ENCODE data around the gene PRKAR2B.

The PRKAR2B gene

DNA sequence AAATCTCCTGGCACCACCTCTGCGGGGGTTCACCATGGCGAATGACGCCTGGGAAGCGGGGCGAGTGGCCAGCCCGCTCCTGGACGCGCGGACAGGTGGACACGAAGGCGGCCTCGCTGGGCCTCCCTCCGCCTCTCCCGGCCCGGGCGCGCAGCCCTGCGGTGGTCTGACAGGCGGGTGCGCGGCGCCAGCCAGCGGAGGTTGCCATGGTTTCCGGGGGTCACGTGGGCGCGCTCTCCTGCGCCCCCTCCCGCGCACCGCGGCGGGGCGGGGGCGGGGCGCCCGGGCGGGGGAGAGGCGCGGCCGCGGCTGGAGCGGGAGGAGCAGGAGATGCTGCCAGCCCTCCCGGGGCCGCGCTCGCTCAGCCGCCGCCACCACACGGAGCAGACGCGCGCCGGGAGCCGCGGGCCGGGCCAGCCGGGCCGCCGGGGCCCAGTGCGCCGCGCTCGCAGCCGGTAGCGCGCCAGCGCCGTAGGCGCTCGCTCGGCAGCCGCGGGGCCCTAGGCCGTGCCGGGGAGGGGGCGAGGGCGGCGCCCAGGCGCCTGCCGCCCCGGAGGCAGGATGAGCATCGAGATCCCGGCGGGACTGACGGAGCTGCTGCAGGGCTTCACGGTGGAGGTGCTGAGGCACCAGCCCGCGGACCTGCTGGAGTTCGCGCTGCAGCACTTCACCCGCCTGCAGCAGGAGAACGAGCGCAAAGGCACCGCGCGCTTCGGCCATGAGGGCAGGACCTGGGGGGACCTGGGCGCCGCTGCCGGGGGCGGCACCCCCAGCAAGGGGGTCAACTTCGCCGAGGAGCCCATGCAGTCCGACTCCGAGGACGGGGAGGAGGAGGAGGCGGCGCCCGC lies at the start of gene PRKAR2B:
Gene PRKAR2B, plus strand, starts transcription at position 359 of the 848 bp plus-strand sequence. Its CDS starts 203 bp downstream, at position 562.
- DNase-seq (ENCODE audit: low spot score): peak; percentile 86

DNA sequence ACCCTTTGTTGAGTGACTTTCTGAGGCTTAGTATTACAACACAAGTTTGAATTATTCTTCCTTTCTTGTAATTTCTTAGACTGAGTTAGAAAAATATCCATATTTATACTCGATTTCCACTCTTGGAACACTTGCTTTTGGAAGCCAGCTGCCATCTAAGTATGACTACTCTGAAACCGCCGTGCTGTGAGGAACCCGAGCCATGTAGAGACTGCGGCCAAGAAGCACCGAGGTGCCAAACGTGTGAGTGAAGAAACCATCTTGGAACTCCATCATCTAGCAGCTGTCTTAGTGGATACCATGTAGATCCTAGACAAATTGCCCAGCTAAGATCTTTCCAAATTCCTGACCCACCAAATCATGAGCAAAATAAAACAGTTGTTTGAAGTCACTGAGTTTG lies 49.7 kb upstream of the PRKAR2B start:
- no peak for DNase-seq (ENCODE audit: low spot score)

DNA sequence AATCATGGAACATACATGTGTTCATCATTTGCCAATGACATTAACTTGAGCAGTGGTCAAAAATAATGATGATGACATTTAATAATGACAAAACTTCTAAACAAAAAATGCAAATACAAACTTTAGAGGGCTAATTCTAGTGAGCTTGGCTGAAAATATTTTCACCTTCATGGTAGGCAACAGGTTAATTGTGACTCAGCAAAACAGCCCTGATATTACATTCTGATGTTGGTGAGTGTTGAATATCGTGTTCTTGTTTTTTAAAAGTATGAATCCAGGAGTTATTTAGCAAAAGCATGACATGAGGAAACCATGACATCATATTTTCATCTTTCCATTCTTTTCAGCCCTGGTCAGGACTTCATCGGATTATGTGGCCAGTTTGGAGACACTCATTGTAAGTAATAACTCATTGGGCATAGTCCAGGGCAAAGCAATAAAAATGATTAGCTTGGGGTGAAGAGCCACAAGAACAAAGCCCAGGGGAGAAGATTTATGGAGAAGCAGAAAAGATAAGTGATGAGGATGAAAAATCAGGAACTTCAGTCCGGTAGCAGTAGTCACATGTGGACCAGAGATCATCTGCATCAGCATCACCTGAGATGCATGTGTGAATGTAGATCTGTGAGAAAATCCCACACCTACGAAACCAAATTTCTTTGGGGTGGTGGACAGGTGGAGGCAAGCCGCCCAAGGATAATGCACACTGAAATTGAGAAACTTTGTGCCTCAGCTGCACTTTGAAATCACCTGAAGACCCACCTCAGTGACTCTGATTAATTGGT lies 46.8 kb upstream of the PRKAR2B start:
- no peak for DNase-seq (ENCODE audit: low spot score)

DNA sequence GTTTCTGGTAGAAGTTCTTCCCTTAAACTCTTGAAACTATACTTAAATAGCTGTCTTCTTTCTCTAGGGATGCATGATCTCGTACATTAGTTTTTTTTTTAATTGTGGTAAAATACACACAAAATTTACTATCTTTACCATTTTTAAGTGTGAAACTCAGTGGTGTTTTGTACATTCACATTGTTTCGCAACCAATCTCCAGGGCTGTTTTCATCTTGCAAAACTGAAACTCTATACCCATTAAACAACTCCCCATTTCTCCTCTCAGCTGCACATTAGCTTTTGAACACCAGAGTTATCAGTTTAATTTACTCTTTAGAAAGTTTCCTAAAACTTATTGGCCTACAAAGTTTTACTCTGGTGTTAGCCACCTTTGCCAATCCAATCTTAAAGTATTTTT lies 45.5 kb upstream of the PRKAR2B start:
- DNase-seq (ENCODE audit: low spot score): no peak

DNA sequence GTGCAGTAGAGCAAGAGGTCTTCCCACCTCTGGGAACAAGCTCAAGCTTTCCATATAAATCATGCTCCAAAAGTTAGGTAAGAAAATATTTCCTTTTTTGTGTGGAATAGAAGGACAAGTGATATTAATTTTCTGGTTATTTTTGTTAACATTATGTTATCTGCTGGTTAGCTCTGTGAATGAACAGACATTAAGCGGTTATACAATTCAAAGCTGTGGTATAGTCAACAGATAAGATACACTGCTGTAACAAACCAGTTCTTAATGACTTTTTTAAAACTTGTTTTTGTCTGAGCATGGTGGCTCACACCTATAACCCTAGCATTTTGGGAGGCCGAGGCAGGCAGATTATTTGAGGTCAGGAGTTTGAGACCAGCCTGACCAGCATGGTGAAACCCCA lies 43.0 kb upstream of the PRKAR2B start:
- DNase-seq (ENCODE audit: low spot score): no peak

DNA sequence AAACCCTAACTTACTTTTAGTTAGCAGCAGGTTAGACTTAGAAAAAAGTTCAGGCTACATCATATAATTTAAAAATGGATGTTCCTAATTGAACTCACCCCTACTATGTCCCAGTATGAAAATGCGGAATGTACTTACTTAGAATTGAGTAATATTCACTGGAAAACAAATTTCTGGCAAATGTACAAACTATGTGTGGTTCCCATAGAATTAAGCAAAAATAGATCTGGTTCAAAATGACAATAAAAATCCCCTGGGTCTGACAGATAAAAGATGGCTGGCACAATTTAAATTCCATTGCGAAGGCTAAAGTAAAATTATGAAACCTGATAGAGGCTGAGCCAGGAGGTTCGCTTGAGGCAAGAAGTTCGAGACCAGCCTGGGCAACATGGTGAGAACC lies 42.4 kb upstream of the PRKAR2B start:
- no peak for DNase-seq (ENCODE audit: low spot score)

DNA sequence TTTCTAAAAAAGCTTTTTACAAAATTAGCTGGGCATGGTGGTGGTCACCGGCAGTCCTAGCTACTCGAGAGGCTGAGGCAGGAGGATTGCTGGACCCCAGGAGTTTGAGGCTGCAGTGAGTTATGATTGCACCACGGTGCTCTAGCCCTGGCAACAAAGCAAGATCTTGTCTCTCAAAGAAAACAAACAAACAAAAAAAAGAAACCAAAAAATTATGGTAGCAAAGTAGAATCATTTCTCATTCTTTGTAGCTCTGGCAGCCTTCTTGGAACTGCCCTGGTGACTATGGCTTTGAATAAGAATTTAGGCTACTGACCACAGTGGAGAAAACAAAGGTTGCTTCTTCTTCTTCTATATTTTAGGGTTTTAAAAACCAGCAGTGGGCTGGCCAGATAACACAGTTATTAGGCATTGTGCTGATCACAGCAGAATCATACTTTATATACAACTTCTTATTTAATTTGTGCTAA lies 41.9 kb upstream of the PRKAR2B start:
- no peak for DNase-seq (ENCODE audit: low spot score)

DNA sequence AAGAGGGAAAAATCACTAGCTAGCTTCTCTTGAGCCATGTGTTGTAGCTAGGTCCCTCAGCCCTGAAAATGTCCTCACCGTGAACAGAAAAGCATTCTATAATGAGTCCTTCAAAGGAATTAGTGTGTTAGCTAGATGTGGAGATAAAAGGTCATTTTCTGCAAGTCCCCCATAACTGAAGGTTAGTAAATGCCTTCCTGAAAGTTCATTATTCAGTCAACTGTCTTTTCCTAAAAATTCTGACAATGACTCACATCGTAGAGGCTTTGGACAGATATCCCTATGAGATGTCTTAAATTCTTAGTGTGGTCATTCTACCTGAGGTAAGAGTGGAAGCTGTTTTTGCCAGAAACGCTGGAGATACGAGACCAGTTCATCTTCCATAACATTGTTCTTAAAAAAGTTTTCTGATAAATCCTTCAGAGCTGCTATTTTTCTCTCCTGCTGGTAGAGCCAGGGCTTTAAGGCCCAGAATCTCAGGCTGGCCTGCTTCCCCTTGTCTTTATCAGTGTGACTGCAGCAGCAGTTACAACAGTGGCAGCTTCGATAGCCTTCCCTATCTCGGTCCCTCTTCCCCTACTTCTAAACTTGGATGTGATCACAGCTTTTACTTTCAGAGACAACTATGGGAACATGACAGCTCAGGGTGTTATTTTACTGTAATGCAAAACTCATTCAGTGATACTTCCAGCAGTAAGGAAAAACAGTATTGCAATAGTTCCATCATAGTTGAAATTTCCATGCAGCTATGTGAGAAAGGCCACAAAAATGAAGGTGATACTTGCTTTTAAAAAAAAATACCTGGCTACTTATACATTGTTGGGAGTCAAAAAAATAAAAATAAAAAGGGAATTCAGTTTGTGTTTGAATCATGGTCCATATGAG lies 37.3 kb upstream of the PRKAR2B start:
- no peak for DNase-seq (ENCODE audit: low spot score)

DNA sequence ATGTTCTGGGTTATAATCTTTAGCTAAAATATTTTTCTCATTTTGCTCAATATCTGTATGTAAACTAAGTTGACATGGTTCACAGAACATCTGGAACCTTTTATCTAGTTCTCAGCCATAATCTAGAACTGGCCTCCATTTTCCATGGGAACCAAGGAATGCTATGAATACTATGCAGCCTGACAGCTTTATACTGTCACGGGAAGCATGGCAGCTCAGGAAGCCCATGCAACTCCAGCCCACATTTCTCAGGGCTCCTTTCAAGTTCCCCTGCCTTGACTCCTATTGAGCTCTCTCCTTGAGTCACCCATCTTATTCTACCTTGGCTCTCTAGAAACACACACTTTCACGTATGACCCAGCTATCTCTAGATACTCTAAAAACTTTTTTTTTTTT lies 36.6 kb upstream of the PRKAR2B start:
- DNase-seq (ENCODE audit: low spot score): no peak

DNA sequence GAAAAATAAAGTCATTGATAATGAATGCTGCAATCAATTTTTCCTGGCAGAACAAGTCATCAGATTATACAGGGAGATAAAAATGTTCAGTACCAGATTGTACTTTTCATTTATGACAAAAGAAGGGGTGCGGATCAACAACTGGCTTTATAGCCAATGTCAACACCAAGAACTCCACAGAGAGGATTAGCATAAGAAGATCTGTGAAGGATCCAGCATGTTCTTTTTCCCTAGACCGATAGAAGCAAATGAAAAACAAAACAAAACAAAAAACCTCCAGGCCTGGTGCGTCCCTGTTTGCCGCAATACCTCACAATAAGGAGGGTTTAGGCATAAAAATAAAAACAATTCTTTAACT lies 34.7 kb upstream of the PRKAR2B start:
- DNase-seq (ENCODE audit: low spot score): no peak

DNA sequence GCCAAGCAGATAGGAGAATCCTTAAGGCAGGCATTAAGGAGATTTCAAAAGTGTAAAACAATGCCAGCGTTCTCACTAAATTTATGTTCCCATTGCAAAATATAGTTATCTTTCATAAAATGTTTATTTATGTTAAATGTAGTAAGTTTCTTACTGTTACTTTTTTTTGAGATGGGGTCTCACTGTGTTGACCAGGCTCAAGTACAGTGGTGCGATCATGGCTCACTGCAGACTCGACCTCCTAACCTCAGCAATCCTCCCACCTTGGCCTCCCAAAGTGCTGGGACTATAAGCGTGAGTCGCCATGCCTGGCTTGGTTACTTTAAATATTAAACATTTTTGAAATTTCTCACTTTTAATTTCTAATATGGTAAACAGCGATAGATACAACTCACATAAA lies 31.8 kb upstream of the PRKAR2B start:
- no peak for DNase-seq (ENCODE audit: low spot score)

DNA sequence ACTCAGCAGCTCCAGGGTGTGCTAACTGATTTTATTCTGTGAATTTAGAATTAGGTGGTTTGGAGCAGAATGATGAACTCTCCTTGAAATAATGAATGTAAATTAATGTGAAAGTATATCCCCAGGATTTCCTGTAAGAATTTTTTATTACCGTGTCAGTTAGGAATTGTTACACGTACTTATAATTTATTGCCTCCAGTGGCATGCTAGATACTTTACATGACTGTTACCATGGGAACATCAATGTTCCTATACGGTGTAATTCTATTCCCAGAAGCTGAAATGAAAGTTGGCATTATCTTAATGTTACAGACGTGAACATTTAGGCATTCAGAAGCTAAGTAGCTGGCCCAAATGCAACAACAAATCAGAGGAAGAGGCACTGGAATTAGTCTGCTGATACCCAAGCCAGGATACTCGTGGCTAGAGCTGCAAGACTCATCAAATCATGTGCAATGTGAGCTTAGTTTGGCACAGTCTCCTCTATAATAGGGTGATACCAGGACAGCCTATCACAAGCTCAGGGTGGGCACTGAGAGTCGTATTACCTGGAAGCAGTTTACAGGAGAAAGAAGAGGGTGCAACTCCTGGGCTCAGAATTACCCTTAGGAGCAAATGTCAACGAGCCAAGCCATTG lies 30.0 kb upstream of the PRKAR2B start:
- DNase-seq (ENCODE audit: low spot score): no peak

DNA sequence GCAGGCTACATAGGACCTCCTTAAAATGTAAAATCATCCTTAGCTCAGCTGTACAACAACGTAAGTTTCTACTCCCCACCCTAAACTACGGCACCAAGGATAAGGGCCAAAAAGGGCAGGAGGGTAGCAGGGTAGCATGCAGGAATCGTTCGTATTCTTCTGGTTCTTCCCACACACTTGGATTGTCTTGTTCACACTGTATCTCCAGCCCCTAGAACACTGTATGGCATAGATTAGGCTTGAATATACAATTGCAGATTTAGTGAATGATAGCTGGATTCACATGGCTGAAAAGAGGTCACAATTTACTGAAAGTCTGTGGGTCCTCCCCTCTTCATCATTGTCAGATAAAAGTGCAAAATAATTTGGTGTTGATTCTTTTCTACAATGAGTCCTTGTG lies 28.2 kb upstream of the PRKAR2B start:
- no peak for DNase-seq (ENCODE audit: low spot score)

DNA sequence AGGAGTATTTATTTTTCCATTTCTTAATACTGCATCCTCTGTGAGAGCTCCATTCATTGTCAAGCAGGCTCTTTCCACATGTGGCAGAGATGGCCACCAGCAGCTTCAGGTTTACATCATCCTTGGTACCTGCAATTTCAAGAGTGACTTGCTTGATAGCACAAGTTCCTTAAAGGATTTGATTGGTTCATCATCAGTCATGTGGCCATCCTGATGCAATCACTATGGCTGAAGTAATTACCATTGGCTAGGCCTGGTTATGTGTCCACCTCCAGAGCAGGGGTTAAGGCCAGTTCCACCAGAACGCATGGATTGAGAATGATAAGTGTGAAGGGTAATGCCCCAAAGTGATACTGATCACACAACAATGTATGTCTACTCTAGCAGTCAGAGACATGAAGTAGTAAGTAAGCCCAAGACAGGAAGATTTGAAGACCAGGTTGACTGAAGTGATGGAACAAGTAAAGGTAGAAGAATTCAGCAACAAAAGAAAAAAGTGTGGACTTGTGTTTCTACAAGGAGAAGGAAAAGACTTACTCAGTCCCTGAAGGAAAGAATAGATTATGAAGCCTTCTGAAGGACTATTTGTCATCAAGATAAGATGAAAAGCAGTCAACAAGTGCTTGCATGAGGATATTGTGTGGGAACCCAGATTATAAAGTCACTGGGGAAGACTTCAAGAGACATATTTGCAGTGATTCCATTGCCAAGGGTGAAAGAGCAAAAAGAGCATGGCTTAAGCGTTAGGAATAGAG lies 26.4 kb upstream of the PRKAR2B start:
- DNase-seq (ENCODE audit: low spot score): no peak

DNA sequence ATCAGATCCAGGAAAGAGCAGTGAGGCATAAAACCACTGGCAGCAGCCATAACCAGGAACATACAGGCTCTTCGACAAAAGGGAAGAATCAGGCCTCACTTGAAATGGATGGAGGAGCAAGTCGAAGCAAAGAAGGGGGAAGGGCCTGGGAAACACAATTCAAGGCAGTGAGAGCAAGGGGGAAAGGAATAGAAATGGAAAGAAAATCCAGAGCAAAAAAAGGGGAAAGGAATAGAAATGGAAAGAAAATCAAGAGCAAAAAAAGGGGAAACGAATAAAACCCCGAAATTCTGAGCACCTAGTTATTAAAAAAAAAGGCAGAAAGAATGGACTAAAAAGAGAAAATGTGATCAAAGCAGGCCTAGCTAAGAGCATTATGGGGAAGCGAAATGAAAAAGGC lies 24.1 kb upstream of the PRKAR2B start:
- DNase-seq (ENCODE audit: low spot score): no peak

DNA sequence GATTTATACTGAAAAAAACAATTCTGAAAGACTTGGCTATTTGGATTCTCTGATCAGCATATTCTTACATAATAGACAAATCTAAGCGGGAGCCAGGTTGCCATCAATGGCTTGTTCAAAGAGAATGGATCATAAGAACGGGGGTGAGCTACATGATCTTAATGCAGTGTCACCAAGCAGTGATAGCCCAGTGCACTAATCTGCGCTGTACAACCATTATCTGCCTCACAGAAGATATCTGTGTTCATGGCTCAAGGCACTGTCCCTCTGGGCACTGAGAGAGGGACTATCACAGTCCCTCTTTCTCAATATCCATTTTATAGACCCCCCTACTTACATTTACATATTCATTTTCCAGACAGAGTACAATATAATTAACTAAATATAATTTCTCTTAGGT lies 22.9 kb upstream of the PRKAR2B start:
- DNase-seq (ENCODE audit: low spot score): no peak

DNA sequence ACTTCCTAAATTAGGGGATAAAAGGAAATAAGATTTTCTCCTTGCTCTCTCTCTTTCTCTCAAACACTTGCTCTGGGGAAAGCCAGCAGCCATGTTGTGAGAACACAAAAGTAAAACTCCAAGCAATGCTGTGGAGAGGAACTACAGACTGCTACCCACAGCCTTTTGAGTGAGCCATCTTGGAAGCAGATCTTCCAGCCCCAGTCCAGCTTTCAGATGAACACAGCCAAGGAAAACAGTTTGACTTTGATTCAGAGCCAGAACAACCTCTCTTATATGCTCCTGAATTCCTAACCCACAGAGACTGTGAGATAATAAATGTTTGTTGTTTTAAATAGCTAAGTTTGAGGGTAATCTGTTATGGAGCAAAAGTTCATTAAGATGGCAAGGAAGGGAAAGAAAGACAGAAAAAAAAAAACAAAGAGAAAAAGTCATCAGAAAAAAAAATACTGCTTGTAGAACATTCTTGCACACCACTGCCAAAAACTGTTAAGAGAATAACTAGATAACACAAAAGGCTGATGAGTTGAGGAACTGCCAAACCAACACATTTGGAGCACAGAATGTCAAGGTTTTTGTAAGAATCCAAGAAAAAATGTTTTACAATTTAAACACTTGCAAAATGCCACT lies 20.9 kb upstream of the PRKAR2B start:
- no peak for DNase-seq (ENCODE audit: low spot score)

DNA sequence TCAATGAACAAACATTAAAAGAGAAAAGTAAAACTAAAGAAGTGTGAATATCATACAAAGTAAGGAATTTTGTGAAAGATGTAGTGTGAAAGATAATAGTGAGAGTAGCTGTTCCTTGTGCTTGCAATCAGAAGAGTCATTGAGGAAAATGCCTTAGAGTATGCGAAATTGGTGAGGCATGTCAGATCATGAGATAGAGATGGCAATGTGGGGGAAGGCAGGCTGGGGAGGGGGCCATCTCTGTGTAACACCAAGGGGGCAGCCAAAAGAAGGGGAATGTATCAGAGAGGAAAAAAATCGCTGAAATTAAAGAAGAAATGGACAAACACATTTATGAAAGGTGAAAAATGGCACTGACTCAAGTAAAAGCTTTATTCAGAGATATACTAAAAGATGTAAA lies 19.6 kb upstream of the PRKAR2B start:
- DNase-seq (ENCODE audit: low spot score): no peak

DNA sequence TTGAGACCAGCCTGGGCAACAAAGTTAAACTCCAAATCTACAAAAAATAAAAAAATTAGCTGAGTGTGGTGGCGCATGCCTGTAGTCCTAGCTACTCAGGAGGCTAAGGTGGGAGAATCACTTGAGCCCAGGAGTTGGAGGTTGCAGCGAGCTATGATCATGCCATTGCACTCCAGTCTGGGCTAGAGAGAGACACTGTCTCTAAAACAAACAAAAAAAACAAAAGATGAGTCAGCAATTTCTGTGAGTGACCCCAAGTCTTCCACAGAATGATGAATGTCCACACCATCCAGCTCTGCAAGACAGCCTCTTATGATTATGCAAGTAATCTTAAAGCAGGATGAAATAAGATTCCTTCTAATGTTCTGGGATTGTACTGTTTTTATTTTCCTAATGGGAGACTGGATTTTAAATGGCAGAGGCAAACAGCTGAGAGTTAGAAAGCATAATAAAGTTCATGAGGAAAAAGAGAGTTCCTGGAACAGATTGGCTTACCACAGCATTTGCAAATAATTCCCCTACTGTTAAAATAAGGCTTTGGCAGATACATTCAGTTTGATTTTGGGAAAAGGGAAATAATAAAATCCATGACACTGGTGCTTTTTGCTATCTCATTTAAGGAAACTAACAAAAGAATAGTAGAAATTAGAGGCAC lies 18.9 kb upstream of the PRKAR2B start:
- DNase-seq (ENCODE audit: low spot score): no peak

DNA sequence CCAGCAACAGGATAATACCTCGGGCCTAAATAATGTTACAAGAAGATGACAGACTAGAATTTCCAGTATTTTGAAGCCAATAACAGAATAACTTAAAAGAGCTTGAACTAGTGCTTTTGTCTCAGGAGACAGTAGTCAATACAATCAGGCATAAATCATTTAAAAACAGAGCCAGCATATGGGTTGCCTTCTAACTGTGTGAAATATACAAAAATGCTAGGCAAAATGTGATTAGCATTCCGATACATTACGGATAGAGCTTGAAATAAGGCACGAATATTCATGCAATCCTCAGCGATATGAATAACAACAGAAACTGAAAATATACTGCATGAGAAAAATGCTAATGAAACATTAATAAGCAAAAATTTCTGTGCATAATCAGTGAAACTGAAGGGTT lies 18.3 kb upstream of the PRKAR2B start:
- DNase-seq (ENCODE audit: low spot score): no peak
